Stomach smooth muscle (tissue), 2 donors: ENCODE results near the gene ACSL3.
"Not testable (repeated sequence)": the region's sequence is repeated elsewhere in the genome, so short reads cannot be mapped to it uniquely, and the experiment has no call there.

Experiments used
- H3K27ac ChIP-seq: one replicate; pipeline ENCODE4 v1.7.0; 2013; ENCODE audit warnings: mild to moderate bottlenecking, low read length, inconsistent platforms
- H3K27me3 ChIP-seq, 2 donors: one replicate each; pipeline ENCODE4 v1.7.0; 2013; ENCODE audit warnings: low read length in 2 of 2; ENCODE audit not compliant: insufficient read depth in 2 of 2, control insufficient read depth in 1 of 2
- H3K36me3 ChIP-seq, 2 donors: one replicate each; pipeline ENCODE4 v1.7.0; 2013; ENCODE audit warnings: low read length in 2 of 2; ENCODE audit not compliant: control insufficient read depth in 2 of 2, insufficient read depth in 2 of 2
- H3K4me1 ChIP-seq: one replicate; pipeline ENCODE4 v1.7.0; 2013; ENCODE audit warnings: low read length; ENCODE audit not compliant: control insufficient read depth, insufficient read depth
- H3K4me3 ChIP-seq, 2 donors: one replicate each; pipeline ENCODE4 v1.7.0; 2013; ENCODE audit warnings: low read length in 2 of 2
- H3K9ac ChIP-seq, 2 donors: one replicate each; pipeline ENCODE4 v1.7.0; 2013; ENCODE audit warnings: low read length in 2 of 2, mild to moderate bottlenecking in 1 of 2
- H3K9me3 ChIP-seq, 2 donors: one replicate each; pipeline ENCODE4 v1.7.0; 2013; ENCODE audit warnings: low read length in 2 of 2; ENCODE audit not compliant: control insufficient read depth in 2 of 2
- donor health status: healthy.
- donor health status: Pancreatic carcinoma.

Gene ACSL3

DNA sequence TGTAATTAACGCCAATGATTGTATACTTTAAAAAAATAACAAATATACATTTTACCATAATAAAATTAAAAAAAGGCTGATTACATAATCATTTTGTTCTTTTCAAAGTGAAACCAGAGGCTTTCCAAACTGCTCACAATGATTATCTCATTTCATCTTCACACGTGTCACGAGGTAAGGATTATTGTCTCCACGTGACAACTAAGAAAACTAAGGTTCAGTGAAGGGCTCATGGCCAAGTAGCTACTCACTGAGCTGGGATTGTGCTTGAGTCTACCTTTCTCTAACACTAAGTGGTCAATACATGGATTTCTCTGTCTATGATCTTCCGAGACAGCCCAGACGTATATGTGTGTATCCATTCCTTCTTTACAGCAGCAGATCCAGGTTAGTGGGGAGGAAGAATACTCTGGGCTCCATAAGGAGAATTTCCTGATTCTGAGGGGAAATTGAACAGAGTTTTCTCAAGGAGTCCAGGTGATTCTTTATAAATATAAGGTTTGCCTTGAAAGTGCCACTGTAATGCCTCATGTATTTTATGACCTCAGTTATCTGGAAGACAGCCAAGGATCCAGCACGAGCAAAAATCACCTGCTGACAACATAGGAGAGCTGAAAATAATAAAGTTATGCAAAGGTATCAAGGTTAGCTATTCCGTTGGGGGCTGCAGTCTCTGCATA, 25.6 kb upstream of the ACSL3 start:
- no peaks in the 10 kb centered on the region for H3K9me3 ChIP-seq
- H3K36me3 ChIP-seq = no peaks in the 10 kb centered on the region
- no peaks in the 10 kb centered on the region for H3K4me1 ChIP-seq
- H3K27me3 ChIP-seq = no peaks in the 10 kb centered on the region
- H3K9ac ChIP-seq = no peak overlapping the region
- no peak overlapping the region for H3K4me3 ChIP-seq
- no peak overlapping the region for H3K27ac ChIP-seq

DNA sequence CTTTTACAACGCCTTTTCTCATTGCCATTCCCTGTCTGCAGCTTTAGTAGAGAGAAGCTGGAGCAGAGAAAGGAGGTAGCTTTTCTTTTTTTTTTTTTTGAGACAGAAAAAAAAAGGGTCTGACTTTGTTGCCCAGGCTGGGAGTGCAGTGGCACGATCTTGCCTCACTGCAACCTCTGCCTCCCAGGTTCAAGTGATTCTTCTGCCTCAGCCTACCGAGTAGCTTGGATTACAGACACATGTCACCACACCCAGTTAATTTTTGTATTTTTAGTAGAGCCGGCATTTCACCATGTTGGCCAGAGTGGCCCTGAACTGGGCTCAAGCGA, 25.0 kb upstream of the ACSL3 start:
- Histone ChIP-seq H3K4me1 (no peaks in the 10 kb centered on the region), H3K36me3 (no peaks in the 10 kb centered on the region), H3K4me3 (no peak overlapping the region), H3K9me3 (no peaks in the 10 kb centered on the region), H3K27ac (no peak overlapping the region), H3K27me3 (no peaks in the 10 kb centered on the region), H3K9ac (no peak overlapping the region)

DNA sequence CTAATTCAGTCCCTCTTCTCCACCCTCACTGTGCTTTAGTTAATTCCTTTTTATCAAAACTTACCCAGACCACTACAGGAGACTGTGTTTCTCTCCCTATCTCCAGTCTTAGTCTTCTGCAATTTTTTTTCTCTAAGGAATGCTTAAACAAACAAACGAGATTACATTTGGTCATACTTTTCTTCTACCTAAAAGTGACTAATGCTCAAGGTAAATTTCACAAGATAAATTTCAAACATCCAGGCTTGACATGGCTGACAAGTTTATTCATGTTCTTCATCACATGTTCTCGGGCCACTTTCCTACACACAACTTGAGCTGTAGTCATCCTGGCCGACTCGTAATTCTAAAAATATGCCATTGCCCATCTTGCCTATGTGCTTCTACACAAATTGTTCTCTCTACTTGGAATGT, 23.2 kb upstream of the ACSL3 start:
- Histone ChIP-seq H3K4me1 (no peaks in the 10 kb centered on the region), H3K9me3 (no peaks in the 10 kb centered on the region)

DNA sequence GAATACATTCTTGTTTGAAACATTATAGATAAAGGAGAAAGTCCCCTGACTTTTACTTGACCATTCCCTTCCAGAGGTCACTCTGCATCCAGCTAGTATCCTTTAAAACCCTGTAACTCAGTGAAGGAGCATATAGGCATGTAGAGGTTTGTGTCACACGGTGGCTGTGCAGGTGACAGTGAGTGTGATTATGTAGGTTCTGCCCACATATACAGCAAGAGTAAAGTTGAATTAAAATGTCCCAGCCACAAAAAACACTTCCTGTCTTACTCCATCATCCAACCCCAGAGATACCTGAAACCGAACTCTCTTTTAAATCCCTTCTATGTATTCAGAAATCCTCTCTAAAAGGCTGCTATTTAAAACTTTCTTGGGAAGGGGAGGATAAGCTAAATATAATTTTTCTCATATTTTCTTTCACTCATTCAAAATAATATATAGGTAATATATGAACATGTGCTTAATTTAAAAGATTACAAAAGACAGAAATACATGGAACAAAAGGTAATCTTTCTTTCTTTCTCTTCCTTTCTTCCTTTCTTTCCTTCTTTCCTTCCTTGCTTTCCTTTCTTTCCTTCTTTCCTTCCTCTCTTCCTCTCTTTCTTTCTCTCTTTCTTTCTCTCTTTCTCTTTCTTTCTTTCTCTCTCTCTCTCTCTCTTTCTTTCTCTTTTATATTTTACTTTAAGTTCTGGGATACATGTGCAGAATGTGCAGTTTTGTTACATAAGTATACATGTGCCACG, 20.6 kb upstream of the ACSL3 start:
- no peak overlapping the region for H3K27ac ChIP-seq

More for the DNA sequence above, 23.2 kb upstream of the ACSL3 start:
- Histone ChIP-seq H3K27me3 (no peaks in the 10 kb centered on the region), H3K9ac (no peak overlapping the region), H3K4me3 (no peak overlapping the region), H3K36me3 (no peaks in the 10 kb centered on the region), H3K27ac (no peak overlapping the region)

DNA sequence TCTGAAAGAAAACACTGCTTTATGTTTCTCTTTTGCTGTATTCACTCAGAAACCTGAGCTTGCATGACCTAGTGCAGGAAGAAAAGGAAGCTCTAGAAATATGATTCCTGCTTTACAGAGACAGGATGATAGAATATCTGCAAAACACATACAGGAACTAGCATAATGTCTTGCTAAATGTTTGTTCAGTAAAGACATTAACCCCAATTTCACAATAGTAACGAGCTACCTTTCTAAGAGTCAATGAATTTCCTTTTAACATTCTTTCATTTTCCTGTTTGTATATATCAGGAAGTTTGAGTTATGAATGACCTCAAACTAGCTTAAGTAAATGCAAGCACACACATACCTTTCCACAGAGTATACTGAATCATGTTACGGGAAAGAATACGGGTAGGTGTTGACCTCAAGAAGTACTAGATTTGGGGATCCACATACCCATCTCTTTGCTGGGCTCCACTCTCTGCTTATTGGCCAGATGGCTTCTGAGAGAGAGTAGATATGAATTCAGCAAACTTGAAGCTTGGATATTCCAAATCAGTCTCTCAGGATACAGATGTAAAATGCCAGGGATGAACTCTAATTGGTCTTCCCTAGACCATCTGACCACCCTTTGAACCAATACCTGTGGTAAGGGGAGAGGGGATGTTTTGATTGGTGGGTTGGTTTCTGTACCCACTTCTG, 18.2 kb upstream of the ACSL3 start:
- Histone ChIP-seq H3K4me1 (no peaks in the 10 kb centered on the region), H3K9ac (no peak overlapping the region), H3K4me3 (no peak overlapping the region), H3K27me3 (no peaks in the 10 kb centered on the region), H3K9me3 (no peaks in the 10 kb centered on the region), H3K27ac (no peak overlapping the region), H3K36me3 (no peaks in the 10 kb centered on the region)

More for the DNA sequence above, 20.6 kb upstream of the ACSL3 start:
- H3K36me3 ChIP-seq = no peaks in the 10 kb centered on the region
- H3K9ac ChIP-seq = no peak overlapping the region
- H3K9me3 ChIP-seq = no peaks in the 10 kb centered on the region
- H3K4me3 ChIP-seq = no peak overlapping the region
- H3K4me1 ChIP-seq = no peaks in the 10 kb centered on the region
- no peaks in the 10 kb centered on the region for H3K27me3 ChIP-seq

DNA sequence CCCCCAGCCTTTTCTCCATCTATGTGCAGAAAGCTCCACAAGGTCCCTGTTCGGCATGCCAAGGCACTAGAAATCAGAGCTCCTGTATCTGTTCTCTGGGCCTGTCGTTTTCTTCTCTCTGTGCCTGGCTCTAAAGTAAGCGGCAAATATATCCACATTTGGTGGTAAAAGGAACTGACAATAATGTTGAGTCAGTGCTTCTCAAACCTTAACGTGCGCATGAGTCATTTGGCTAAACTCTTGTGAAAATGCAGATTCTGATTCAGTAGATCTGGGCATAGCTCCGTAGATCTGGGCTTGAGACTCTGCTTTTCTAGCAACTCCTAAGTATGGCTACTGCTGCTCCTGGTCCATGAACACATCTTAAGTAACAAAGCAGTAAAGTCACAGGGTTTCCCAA, 16.5 kb upstream of the ACSL3 start:
- no peak overlapping the region for H3K27ac ChIP-seq
- H3K9me3 ChIP-seq = no peaks in the 10 kb centered on the region
- H3K27me3 ChIP-seq = no peaks in the 10 kb centered on the region
- peak overlapping the region in 1 of 2 donors; percentile 46 for H3K4me3 ChIP-seq
- no peaks in the 10 kb centered on the region for H3K36me3 ChIP-seq
- no peaks in the 10 kb centered on the region for H3K4me1 ChIP-seq
- H3K9ac ChIP-seq = no peak overlapping the region

DNA sequence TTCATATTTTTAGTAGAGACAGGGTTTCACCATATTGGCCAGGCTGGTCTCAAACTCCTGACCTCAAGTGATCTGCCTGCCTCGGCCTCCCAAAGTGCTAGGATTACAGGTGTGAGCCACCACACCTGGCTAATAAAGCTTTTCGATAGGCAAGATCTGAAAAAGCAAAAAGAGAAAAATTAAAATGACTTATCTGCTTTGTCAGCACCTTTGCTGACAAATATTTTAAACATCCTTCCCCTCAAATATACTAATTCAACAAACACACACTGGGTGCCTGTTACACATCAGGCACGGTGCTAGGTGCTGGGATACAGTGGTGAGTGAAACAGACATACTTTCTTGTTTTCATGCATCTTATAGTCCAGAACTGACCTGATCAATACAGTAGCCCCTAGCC, 15.5 kb upstream of the ACSL3 start:
- H3K9ac ChIP-seq, H3K27ac ChIP-seq, H3K9me3 ChIP-seq, H3K4me3 ChIP-seq, H3K27me3 ChIP-seq, H3K36me3 ChIP-seq, H3K4me1 ChIP-seq: not testable (repeated sequence)

DNA sequence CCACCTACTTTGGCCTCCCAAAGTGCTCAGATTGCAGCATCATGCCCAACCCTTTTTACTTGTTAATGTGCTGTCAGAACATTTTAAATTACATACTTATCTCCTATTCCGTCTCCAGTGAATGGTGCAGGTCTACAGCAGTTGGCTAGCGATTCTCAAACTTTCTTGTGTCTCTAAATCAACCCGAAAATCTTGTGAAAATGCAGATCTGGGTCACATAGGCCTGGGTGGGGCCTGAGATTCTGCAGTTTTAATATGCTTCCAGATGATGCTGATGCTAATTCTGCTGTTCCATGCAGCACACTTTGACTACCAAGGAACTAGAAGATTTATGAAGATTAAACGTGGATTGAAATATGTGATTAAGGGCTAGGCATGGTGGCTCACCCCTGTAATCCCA, 14.8 kb upstream of the ACSL3 start:
- Histone ChIP-seq H3K4me1 (no peaks in the 10 kb centered on the region), H3K27ac (no peak overlapping the region), H3K9ac (no peak overlapping the region), H3K4me3 (no peak overlapping the region), H3K27me3 (no peaks in the 10 kb centered on the region), H3K36me3 (no peaks in the 10 kb centered on the region), H3K9me3 (no peaks in the 10 kb centered on the region)

DNA sequence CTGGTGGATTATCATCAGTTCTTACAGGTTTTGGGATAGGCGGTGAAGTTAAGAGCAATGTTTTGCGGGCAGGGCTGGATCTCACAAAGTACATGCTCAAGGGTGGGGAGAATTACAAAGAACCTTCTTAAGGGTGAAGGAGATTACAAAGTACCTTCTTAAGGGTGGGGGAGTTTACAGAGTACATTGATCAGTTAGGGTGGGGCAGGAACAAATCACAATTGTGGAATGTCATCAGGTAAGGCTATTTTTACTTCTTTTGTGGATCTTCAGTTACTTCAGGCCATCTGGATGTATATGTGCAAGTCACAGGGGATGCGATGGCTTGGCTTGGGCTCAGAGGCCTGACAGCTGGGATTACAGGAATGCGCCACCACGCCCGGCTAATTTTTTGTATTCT, 12.8 kb upstream of the ACSL3 start:
- not testable (repeated sequence) for H3K4me3 ChIP-seq, H3K9ac ChIP-seq, H3K27ac ChIP-seq, H3K4me1 ChIP-seq, H3K9me3 ChIP-seq, H3K36me3 ChIP-seq, H3K27me3 ChIP-seq

DNA sequence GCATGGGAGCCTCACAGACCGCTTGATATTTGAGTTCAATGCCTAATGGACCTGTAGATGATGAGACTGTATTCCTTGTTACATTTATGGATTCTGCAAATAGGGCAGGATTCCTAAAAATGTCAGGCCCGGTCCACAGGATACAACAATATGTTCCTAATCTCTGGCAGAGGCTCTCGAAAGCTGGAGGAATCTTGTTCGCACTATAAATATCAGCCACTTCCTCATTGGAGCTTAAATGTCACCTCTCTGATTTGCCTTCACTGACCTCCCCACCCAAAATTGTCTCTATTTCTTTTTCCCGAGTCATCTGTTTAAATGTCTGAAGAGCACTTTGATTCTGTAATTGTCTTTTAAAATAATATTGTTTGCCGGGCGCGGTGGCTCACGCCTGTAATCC, 12.0 kb upstream of the ACSL3 start:
- no peaks in the 10 kb centered on the region for H3K4me1 ChIP-seq
- no peak overlapping the region for H3K4me3 ChIP-seq
- H3K27ac ChIP-seq = no peak overlapping the region
- no peaks in the 10 kb centered on the region for H3K27me3 ChIP-seq
- H3K9me3 ChIP-seq = no peaks in the 10 kb centered on the region
- H3K36me3 ChIP-seq = no peaks in the 10 kb centered on the region
- no peak overlapping the region for H3K9ac ChIP-seq
